Measurements from ENCODE around the gene C19orf73.

The C19orf73 gene

GRCh38 chr19:49117677-49118564 is 1.0 kb downstream of the C19orf73 start:
- peaks cover 55% of the 10 kb centered on the region for H3K4me1 Mint-ChIP-seq
- ATAC-seq (no peak), DNase-seq (ENCODE audit: low spot score in 2 of 2) (no peak)
- H3K9me3 Mint-ChIP-seq, result no peaks in the 10 kb centered on the region
- peak overlapping the region; percentile 85 for H3K4me3 Mint-ChIP-seq
- no peaks in the 10 kb centered on the region for H3K36me3 Mint-ChIP-seq
- H3K27ac Mint-ChIP-seq, result peak overlapping the region; percentile 93

GRCh38 chr19:49116544-49116943 is 2.4 kb downstream of the C19orf73 start:
- peak overlapping the region; percentile 85 for H3K4me3 Mint-ChIP-seq

GRCh38 chr19:49114630-49115363 is 4.1 kb downstream of the C19orf73 start:
- H3K4me3 Mint-ChIP-seq, result peak overlapping the region; percentile 85
- H3K27ac Mint-ChIP-seq, result peak overlapping the region; percentile 26
- no peaks in the 10 kb centered on the region for H3K36me3 Mint-ChIP-seq
- peaks cover 46% of the 10 kb centered on the region for H3K4me1 Mint-ChIP-seq
- DNase-seq (ENCODE audit: low spot score in 2 of 2), result peak in 1 of 2 donors; percentile 69
- no peaks in the 10 kb centered on the region for H3K9me3 Mint-ChIP-seq
- ATAC-seq, result no peak

More at GRCh38 chr19:49116544-49116943, 2.4 kb downstream of the C19orf73 start:
- peak overlapping the region; percentile 78 for H3K27ac Mint-ChIP-seq
- H3K9me3 Mint-ChIP-seq, result no peaks in the 10 kb centered on the region
- peaks cover 55% of the 10 kb centered on the region for H3K4me1 Mint-ChIP-seq
- ATAC-seq (no peak), DNase-seq (ENCODE audit: low spot score in 2 of 2) (no peak)
- no peaks in the 10 kb centered on the region for H3K36me3 Mint-ChIP-seq

GRCh38 chr19:49113762-49114629 is 4.9 kb downstream of the C19orf73 start, which contains the start of gene LIN7B:
LIN7B (plus strand) TSS chr19:49114370; CDS start chr19:49114405, 35 bp downstream.
- Mint-ChIP-seq H3K9me3 (no peaks in the 10 kb centered on the region), H3K36me3 (peaks cover 5% of the 10 kb centered on the region), H3K27ac (peak within 1 kb of the TSS; percentile 26), H3K4me3 (peak within 1 kb of the TSS; percentile 85), H3K4me1 (peaks cover 46% of the 10 kb centered on the region)
- peak; percentile 88 to 90 for DNase-seq (ENCODE audit: low spot score in 2 of 2)
- ATAC-seq, result peak; percentile 80

- H3K27ac Mint-ChIP-seq, result no peak overlapping the region
- H3K4me3 Mint-ChIP-seq, result no peak overlapping the region
- H3K4me1 Mint-ChIP-seq, result peaks cover 33% of the 10 kb centered on the region
- DNase-seq (ENCODE audit: low spot score in 2 of 2) (no peak), ATAC-seq (no peak)
- peaks cover 31% of the 10 kb centered on the region for H3K36me3 Mint-ChIP-seq
- H3K9me3 Mint-ChIP-seq, result no peaks in the 10 kb centered on the region
Observed at GRCh38 chr19:49111218-49111998, 7.5 kb downstream of the C19orf73 start.

GRCh38 chr19:49110567-49110966 is 8.4 kb downstream of the C19orf73 start:
- Mint-ChIP-seq H3K36me3 (peaks cover 39% of the 10 kb centered on the region), H3K9me3 (no peaks in the 10 kb centered on the region), H3K27ac (no peak overlapping the region), H3K4me1 (peaks cover 29% of the 10 kb centered on the region), H3K4me3 (no peak overlapping the region)
- no peak for ATAC-seq
- no peak for DNase-seq (ENCODE audit: low spot score in 2 of 2)

GRCh38 chr19:49109569-49110233 is 9.2 kb downstream of the C19orf73 start:
- no peaks in the 10 kb centered on the region for H3K9me3 Mint-ChIP-seq
- no peak overlapping the region for H3K27ac Mint-ChIP-seq
- ATAC-seq, result no peak
- H3K36me3 Mint-ChIP-seq, result peaks cover 48% of the 10 kb centered on the region
- no peak for DNase-seq (ENCODE audit: low spot score in 2 of 2)
- H3K4me1 Mint-ChIP-seq, result peaks cover 28% of the 10 kb centered on the region
- no peak overlapping the region for H3K4me3 Mint-ChIP-seq

- Mint-ChIP-seq H3K27ac (no peak overlapping the region), H3K4me1 (peaks cover 28% of the 10 kb centered on the region), H3K36me3 (peaks cover 54% of the 10 kb centered on the region), H3K4me3 (no peak overlapping the region), H3K9me3 (no peaks in the 10 kb centered on the region)
- DNase-seq (ENCODE audit: low spot score in 2 of 2) (no peak), ATAC-seq (no peak)
Observed at GRCh38 chr19:49109051-49109450, 9.9 kb downstream of the C19orf73 start.

GRCh38 chr19:49107625-49108459 is 11.1 kb downstream of the C19orf73 start:
- no peak overlapping the region for H3K27ac Mint-ChIP-seq
- H3K9me3 Mint-ChIP-seq, result no peaks in the 10 kb centered on the region
- peaks cover 17% of the 10 kb centered on the region for H3K4me1 Mint-ChIP-seq
- no peak for ATAC-seq
- peaks cover 66% of the 10 kb centered on the region for H3K36me3 Mint-ChIP-seq
- DNase-seq (ENCODE audit: low spot score in 2 of 2), result no peak
- no peak overlapping the region for H3K4me3 Mint-ChIP-seq

GRCh38 chr19:49106648-49107135 is 12.3 kb downstream of the C19orf73 start:
- Mint-ChIP-seq H3K27ac (peak overlapping the region; percentile 84), H3K9me3 (no peaks in the 10 kb centered on the region), H3K4me3 (no peak overlapping the region), H3K36me3 (peaks cover 76% of the 10 kb centered on the region), H3K4me1 (peaks cover 17% of the 10 kb centered on the region)
- DNase-seq (ENCODE audit: low spot score in 2 of 2), result peak; percentile 57 to 76
- peak; percentile 69 for ATAC-seq

- DNase-seq (ENCODE audit: low spot score in 2 of 2) (no peak), ATAC-seq (no peak)
- Mint-ChIP-seq H3K9me3 (no peaks in the 10 kb centered on the region), H3K4me3 (no peak overlapping the region), H3K27ac (peak overlapping the region; percentile 58), H3K4me1 (peaks cover 29% of the 10 kb centered on the region), H3K36me3 (peaks cover 98% of the 10 kb centered on the region)
Observed at GRCh38 chr19:49104229-49104864, 14.6 kb downstream of the C19orf73 start.

- DNase-seq (ENCODE audit: low spot score in 2 of 2) (no peak), ATAC-seq (no peak)
- Mint-ChIP-seq H3K27ac (no peak overlapping the region), H3K4me1 (peaks cover 29% of the 10 kb centered on the region), H3K9me3 (no peaks in the 10 kb centered on the region), H3K36me3 (peaks cover 98% of the 10 kb centered on the region), H3K4me3 (no peak overlapping the region)
Observed at GRCh38 chr19:49103331-49104085, 15.4 kb downstream of the C19orf73 start.

All from stimulated activated effector memory CD8-positive, alpha-beta T cell treated with anti-CD3 and anti-CD28 coated beads, Interleukin-12 subunit alpha, Interleukin-12 subunit beta, amount 100 ng/mL, for 72 hours (primary cell).